HEK293 (cell line): ENCODE results near the gene NUDT21.

Experiments
- CTCF ChIA-PET: fragments of 350-600 bp; formaldehyde crosslinking; extraction: SDS; loops from one replicate; lab custom pipeline; 2021; ENCODE audit warnings: antibody characterized with exemption; lab: Yijun Ruan, JAX
- POLR2A ChIA-PET: fragments of 300-600 bp; formaldehyde crosslinking; extraction: SDS; loops from one replicate; lab custom pipeline; 2020; ENCODE audit warnings: antibody characterized with exemption, inconsistent platforms; lab: Yijun Ruan, JAX
- H3K27ac ChIP-seq: fragments of 200-500 bp; sonication (Bioruptor generic); 2 replicates; pipeline ENCODE4 v1.5.1; 2014; ENCODE audit warnings: low read depth, low read length, control low read depth, inconsistent platforms; ENCODE audit errors: extremely low read depth
- H3K36me3 ChIP-seq, 2 experiments: fragments of 200-500 bp in 1 of 2; sonication (Bioruptor generic) in 1 of 2; 1 replicate in 1 of 2; 2 replicates in 1 of 2; pipeline ENCODE4 v1.5.1; 2014 to 2017; ENCODE audit warnings: inconsistent platforms in 2 of 2, low read length in 2 of 2; ENCODE audit not compliant: control insufficient read depth in 2 of 2, insufficient read depth in 1 of 2
- H3K4me1 ChIP-seq: fragments of 200-500 bp; sonication (Bioruptor generic); 2 replicates; pipeline ENCODE4 v1.5.1; 2014; ENCODE audit warnings: mild to moderate bottlenecking, low read length, inconsistent platforms; ENCODE audit not compliant: control insufficient read depth, insufficient read depth
- H3K4me3 ChIP-seq: 2 replicates; pipeline ENCODE4 v1.5.1; 2011; ENCODE audit warnings: low read depth, mild to moderate bottlenecking, control low read depth, low read length, moderate library complexity
- H3K9me3 ChIP-seq: fragments of 200-500 bp; sonication (Bioruptor generic); 2 replicates; pipeline ENCODE4 v1.5.1; 2014; ENCODE audit warnings: low read depth, low read length, inconsistent platforms; ENCODE audit not compliant: control insufficient read depth, insufficient read depth
- BCL11B ChIP-seq: fragments of 450-650 bp; formaldehyde crosslinking; IDR thresholded peaks from 2 replicates; pipeline ENCODE4 v1.5.1; 2016; ENCODE audit warnings: low read depth, missing biosample characterization, missing genetic modification characterization
- EGR2 ChIP-seq: fragments of 450-650 bp; formaldehyde crosslinking; IDR thresholded peaks from 2 replicates; pipeline ENCODE4 v1.5.1; 2016; ENCODE audit warnings: low read depth, missing biosample characterization, missing genetic modification characterization
- GLI2 ChIP-seq: fragments of 450-650 bp; formaldehyde crosslinking; IDR thresholded peaks from 2 replicates; pipeline ENCODE4; 2017; ENCODE audit warnings: missing biosample characterization, missing genetic modification characterization, low read depth, borderline replicate concordance
- GLIS1 ChIP-seq: fragments of 450-650 bp; formaldehyde crosslinking; IDR thresholded peaks from 2 replicates; pipeline ENCODE4 v1.5.1; 2016; ENCODE audit warnings: missing biosample characterization, missing genetic modification characterization
- KLF1 ChIP-seq: fragments of 450-650 bp; formaldehyde crosslinking; IDR thresholded peaks from 2 replicates; pipeline ENCODE4 v1.5.1; 2016; ENCODE audit warnings: missing biosample characterization, missing genetic modification characterization
- MYNN ChIP-seq: fragments of 450-650 bp; formaldehyde crosslinking; IDR thresholded peaks from 2 replicates; pipeline ENCODE4 v1.5.1; 2016; ENCODE audit warnings: missing biosample characterization, missing genetic modification characterization, borderline replicate concordance
- OSR2 ChIP-seq: fragments of 450-650 bp; formaldehyde crosslinking; IDR thresholded peaks from 2 replicates; pipeline ENCODE4 v1.5.1; 2016; ENCODE audit warnings: missing biosample characterization, missing genetic modification characterization
- PATZ1 ChIP-seq: fragments of 450-650 bp; formaldehyde crosslinking; IDR thresholded peaks from 2 replicates; pipeline ENCODE4 v1.5.1; 2016; ENCODE audit warnings: missing biosample characterization, missing genetic modification characterization
- PRDM10 ChIP-seq: fragments of 450-650 bp; formaldehyde crosslinking; IDR thresholded peaks from 2 replicates; pipeline ENCODE4 v1.5.1; 2016; ENCODE audit warnings: missing biosample characterization, missing genetic modification characterization
- RBAK ChIP-seq: fragments of 450-650 bp; formaldehyde crosslinking; IDR thresholded peaks from 2 replicates; pipeline ENCODE4 v1.5.1; 2016; ENCODE audit warnings: missing biosample characterization, missing genetic modification characterization
- REPIN1 ChIP-seq: fragments of 450-650 bp; formaldehyde crosslinking; IDR thresholded peaks from 2 replicates; pipeline ENCODE4 v1.5.1; 2017; ENCODE audit warnings: missing biosample characterization, missing genetic modification characterization, low read depth
- ZNF112 ChIP-seq: fragments of 450-650 bp; formaldehyde crosslinking; IDR thresholded peaks from 2 replicates; pipeline ENCODE4 v1.5.0; 2017; ENCODE audit warnings: missing biosample characterization, missing genetic modification characterization
- ZNF416 ChIP-seq: fragments of 450-650 bp; formaldehyde crosslinking; IDR thresholded peaks from 2 replicates; pipeline ENCODE4 v1.5.1; 2016; ENCODE audit warnings: missing biosample characterization, missing genetic modification characterization
- ZNF473 ChIP-seq: fragments of 450-650 bp; formaldehyde crosslinking; IDR thresholded peaks from 2 replicates; pipeline ENCODE4 v1.5.1; 2017; ENCODE audit warnings: missing biosample characterization, missing genetic modification characterization
- ZNF549 ChIP-seq: fragments of 450-650 bp; IDR thresholded peaks from 2 replicates; pipeline ENCODE4 v1.5.1; 2018; ENCODE audit warnings: missing biosample characterization, missing genetic modification characterization, mild to moderate bottlenecking, inconsistent platforms, moderate library complexity
- ZNF600 ChIP-seq: fragments of 450-650 bp; formaldehyde crosslinking; IDR thresholded peaks from 2 replicates; pipeline ENCODE4 v1.5.1; 2016; ENCODE audit warnings: missing biosample characterization, missing genetic modification characterization
- ZNF624 ChIP-seq: fragments of 450-650 bp; formaldehyde crosslinking; IDR thresholded peaks from 2 replicates; pipeline ENCODE4 v1.5.1; 2017; ENCODE audit warnings: missing biosample characterization, missing genetic modification characterization
- ZNF629 ChIP-seq: fragments of 450-650 bp; formaldehyde crosslinking; IDR thresholded peaks from 2 replicates; pipeline ENCODE4 v1.5.1; 2017; ENCODE audit warnings: missing biosample characterization, missing genetic modification characterization
- ZNF654 ChIP-seq: fragments of 450-650 bp; formaldehyde crosslinking; IDR thresholded peaks from 2 replicates; pipeline ENCODE4 v1.5.1; 2016; ENCODE audit warnings: low read depth, missing biosample characterization, missing genetic modification characterization
- ZNF785 ChIP-seq: fragments of 450-650 bp; formaldehyde crosslinking; IDR thresholded peaks from 2 replicates; pipeline ENCODE4 v1.5.1; 2016; ENCODE audit warnings: missing biosample characterization, missing genetic modification characterization
- TF ChIP-seq, protein P1 (sequence below): fragments of 450-650 bp; formaldehyde crosslinking; IDR thresholded peaks from 2 replicates; pipeline ENCODE4 v1.5.1; 2016; ENCODE audit warnings: missing biosample characterization, missing genetic modification characterization, borderline replicate concordance
- TF ChIP-seq, protein P2 (sequence below): fragments of 450-650 bp; formaldehyde crosslinking; IDR thresholded peaks from 2 replicates; pipeline ENCODE4 v1.5.1; 2017; ENCODE audit warnings: missing biosample characterization, missing genetic modification characterization
- TF ChIP-seq, protein P3 (sequence below): fragments of 450-650 bp; IDR thresholded peaks from 2 replicates; pipeline ENCODE4 v1.5.1; 2018; ENCODE audit warnings: missing biosample characterization, mild to moderate bottlenecking, missing genetic modification characterization

The NUDT21 gene

DNA sequence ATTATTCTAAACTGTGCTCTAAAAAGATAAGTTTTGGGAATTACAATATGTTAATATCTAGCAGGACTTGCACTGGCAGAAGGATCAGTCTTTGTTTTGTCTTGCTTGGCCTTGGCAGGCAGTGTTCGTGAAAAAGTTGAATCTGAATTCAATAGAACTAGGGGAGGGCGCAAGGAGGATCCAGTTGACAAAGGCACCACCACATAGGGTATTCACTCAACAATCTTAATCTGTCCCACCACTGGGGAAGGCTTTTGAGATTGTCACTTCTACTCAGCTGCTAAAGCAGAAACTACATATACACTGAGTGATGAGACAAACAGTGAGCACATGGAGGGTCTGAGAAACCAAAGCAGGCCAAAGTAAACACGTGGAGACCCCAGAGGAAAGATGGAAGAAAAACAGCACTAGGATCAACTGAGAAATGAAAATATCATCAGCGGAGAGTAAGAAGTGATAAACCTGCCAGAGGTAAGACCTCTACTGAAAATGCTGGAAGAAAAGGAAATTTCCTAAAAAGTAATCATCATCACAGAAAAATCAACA is 28.2 kb downstream of the NUDT21 start (continued):
- TF ChIP-seq, protein P1, sequence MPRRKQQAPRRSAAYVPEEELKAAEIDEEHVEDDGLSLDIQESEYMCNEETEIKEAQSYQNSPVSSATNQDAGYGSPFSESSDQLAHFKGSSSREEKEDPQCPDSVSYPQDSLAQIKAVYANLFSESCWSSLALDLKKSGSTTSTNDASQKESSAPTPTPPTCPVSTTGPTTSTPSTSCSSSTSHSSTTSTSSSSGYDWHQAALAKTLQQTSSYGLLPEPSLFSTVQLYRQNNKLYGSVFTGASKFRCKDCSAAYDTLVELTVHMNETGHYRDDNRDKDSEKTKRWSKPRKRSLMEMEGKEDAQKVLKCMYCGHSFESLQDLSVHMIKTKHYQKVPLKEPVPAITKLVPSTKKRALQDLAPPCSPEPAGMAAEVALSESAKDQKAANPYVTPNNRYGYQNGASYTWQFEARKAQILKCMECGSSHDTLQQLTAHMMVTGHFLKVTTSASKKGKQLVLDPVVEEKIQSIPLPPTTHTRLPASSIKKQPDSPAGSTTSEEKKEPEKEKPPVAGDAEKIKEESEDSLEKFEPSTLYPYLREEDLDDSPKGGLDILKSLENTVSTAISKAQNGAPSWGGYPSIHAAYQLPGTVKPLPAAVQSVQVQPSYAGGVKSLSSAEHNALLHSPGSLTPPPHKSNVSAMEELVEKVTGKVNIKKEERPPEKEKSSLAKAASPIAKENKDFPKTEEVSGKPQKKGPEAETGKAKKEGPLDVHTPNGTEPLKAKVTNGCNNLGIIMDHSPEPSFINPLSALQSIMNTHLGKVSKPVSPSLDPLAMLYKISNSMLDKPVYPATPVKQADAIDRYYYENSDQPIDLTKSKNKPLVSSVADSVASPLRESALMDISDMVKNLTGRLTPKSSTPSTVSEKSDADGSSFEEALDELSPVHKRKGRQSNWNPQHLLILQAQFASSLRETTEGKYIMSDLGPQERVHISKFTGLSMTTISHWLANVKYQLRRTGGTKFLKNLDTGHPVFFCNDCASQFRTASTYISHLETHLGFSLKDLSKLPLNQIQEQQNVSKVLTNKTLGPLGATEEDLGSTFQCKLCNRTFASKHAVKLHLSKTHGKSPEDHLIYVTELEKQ (tag by site-specific recombination): no peak
- TF ChIP-seq RBAK (tag by site-specific recombination): no peak
- TF ChIP-seq, protein P2, sequence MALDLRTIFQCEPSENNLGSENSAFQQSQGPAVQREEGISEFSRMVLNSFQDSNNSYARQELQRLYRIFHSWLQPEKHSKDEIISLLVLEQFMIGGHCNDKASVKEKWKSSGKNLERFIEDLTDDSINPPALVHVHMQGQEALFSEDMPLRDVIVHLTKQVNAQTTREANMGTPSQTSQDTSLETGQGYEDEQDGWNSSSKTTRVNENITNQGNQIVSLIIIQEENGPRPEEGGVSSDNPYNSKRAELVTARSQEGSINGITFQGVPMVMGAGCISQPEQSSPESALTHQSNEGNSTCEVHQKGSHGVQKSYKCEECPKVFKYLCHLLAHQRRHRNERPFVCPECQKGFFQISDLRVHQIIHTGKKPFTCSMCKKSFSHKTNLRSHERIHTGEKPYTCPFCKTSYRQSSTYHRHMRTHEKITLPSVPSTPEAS (tag by site-specific recombination): no peak
- TF ChIP-seq, protein P3, sequence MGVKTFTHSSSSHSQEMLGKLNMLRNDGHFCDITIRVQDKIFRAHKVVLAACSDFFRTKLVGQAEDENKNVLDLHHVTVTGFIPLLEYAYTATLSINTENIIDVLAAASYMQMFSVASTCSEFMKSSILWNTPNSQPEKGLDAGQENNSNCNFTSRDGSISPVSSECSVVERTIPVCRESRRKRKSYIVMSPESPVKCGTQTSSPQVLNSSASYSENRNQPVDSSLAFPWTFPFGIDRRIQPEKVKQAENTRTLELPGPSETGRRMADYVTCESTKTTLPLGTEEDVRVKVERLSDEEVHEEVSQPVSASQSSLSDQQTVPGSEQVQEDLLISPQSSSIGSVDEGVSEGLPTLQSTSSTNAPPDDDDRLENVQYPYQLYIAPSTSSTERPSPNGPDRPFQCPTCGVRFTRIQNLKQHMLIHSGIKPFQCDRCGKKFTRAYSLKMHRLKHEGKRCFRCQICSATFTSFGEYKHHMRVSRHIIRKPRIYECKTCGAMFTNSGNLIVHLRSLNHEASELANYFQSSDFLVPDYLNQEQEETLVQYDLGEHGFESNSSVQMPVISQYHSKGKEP (tag by site-specific recombination): no peak
- TF ChIP-seq, all 188 proteins: peak for 0

DNA sequence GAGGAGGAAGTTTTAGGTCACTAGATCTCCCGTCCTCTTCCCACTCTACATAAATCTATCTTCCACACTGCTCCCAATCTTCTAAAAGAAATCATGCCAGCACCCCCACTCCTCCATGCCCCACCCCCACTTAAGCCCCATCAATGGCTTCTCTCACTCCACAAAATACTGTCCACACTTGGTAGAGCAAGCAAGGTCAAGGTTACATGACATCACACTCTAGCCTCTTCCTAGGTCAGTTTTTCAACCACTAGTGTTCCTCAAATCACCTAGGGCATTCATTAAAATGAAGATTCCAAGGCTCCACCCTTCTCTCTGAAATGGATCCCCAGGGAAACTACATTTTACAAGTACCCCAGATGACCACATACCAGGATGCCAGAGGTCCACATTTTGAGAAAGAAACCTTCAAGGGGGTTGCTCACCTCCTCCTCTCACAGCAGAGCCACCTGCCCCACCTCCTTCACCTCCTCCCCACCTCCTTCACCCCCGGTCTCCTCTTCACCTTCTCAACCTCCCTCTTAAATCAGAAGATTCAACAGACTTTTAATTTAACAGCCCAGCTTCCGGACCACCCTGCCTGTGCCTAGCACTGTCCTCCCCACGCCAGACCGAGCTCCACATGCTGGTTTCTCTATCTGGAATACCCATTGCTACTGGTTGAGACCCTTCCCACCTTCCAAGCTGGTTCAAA is 29.0 kb downstream of the NUDT21 start:
- H3K4me1 ChIP-seq: peaks cover 24% of the 10 kb centered on the region
- POLR2A ChIA-PET: no interaction called here
- H3K9me3 ChIP-seq: no peaks in the 10 kb centered on the region
- peak overlapping the region; percentile 24; the same call in 1 of the 2 replicates for H3K27ac ChIP-seq
- no peak overlapping the region for H3K4me3 ChIP-seq
- no peaks in the 10 kb centered on the region; a peak in 1 of 3 replicates for H3K36me3 ChIP-seq
- CTCF ChIA-PET: interaction anchor here (1.2 kb wide), 1 partner anchor 66 kb away, joined by 3 read pairs; no protein-coding TSS in a partner anchor
- 0 out of 2 replicates have a peak, but pooled peaks have one; percentile 31 for TF ChIP-seq ZNF629
- TF ChIP-seq BCL11B (tag by site-specific recombination): no peak
- no peak for TF ChIP-seq GLI2 (tag by site-specific recombination)
- TF ChIP-seq PRDM10: 0 out of 2 replicates have a peak, but pooled peaks have one; percentile 12
- no peak for TF ChIP-seq ZNF549 (tag by site-specific recombination)
- TF ChIP-seq OSR2: no peak
- TF ChIP-seq GLIS1 (tag by site-specific recombination): peak; percentile 52; the same call in 1 of the 2 replicates
- no peak for TF ChIP-seq ZNF624 (tag by site-specific recombination)
- peak; percentile 28; the same call in 1 of the 2 replicates for TF ChIP-seq PATZ1 (tag by site-specific recombination)
- no peak for TF ChIP-seq ZNF654 (tag by site-specific recombination)
- TF ChIP-seq EGR2 (tag by site-specific recombination): peak; percentile 18; the same call in 1 of the 2 replicates
- peak; percentile 61; the same call in 1 of the 2 replicates for TF ChIP-seq MYNN
- TF ChIP-seq ZNF600 (tag by site-specific recombination): 0 out of 2 replicates have a peak, but pooled peaks have one; percentile 16
- TF ChIP-seq ZNF112 (tag by site-specific recombination): no peak
- TF ChIP-seq REPIN1: no peak
- TF ChIP-seq ZNF473 (tag by site-specific recombination): no peak
- 0 out of 2 replicates have a peak, but pooled peaks have one; percentile 10 for TF ChIP-seq KLF1 (tag by site-specific recombination)
- no peak for TF ChIP-seq ZNF785 (tag by site-specific recombination)
- no peak for TF ChIP-seq ZNF416 (tag by site-specific recombination)
